ENCODE measurements around the gene TAB2.

- TF ChIP-seq CTCF (IDR thresholded peaks at IDR 0.05) (no peak), POLR2A (IDR thresholded peaks at IDR 0.05) (no peak)
These were observed 39.9 kb upstream of the TAB2 start for GRCh38 chr6:149277621-149278020.
